Measurements from ENCODE around the gene LRRFIP1. TPM values are rescaled to one million over a fixed set of nuclear protein-coding genes. Genes with fewer than 3 reads are reported as not detected.

Gene LRRFIP1
- total and polyA plus RNA-seq, 9 of the 15 experiments (the other 6 are each of a cell fraction or from before 2014, with no cell fraction given): 13.1 to 45.2 (median 31.3) TPM

DNA sequence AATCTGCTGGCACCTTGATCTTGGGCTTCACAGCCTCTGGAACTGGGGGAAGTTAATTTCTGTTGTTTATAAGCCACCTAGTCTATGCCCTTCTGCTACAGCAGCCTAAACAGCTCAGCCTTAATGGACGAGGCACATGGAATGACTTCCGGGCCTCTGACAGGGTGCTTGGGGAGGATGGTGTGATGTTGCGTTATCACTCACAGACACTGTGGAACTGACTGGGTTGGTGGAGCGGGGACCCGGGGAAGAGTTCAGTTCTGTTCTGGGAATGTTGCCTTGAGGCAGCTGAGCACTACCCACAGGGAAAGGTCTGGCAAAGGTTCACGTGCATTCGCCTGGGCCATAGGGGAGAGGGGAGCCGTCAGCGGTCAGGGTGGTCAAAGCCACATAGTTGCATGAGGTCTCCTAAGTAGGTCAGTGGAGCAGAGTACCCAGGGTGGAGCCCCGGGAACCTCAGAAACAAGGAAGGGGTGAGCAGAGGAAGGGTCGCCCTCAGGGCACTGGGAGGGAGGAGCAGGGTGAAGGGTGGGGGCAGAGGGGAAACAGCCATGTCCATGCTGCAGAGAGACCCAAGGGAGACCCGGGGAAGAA is 36.2 kb downstream of the LRRFIP1 start:
- Histone ChIP-seq H3K9me3 (replicated peaks; ENCODE audit: control insufficient read depth, insufficient read depth, low read depth, low read length) (no peaks in the 10 kb centered on the region), H2AFZ (ENCODE audit: low read depth, low read length) (no peak overlapping the region), H3K79me2 (ENCODE audit: control insufficient read depth, insufficient read depth, low read length) (no peaks in the 10 kb centered on the region), H4K20me1 (replicated peaks; ENCODE audit: control insufficient read depth, insufficient read depth, low read length) (no peaks in the 10 kb centered on the region), H3K27me3 (ENCODE audit: control insufficient read depth in 2 of 2, insufficient read depth in 2 of 2, low read length in 2 of 2) (peaks cover 6 to 50% of the 10 kb centered on the region in 2 experiments; a peak in 3 of 5 replicates), H3K4me1 (replicated peaks in 1 of 2; ENCODE audit: control insufficient read depth in 2 of 2, insufficient read depth in 2 of 2, low read length in 2 of 2) (no peaks in the 10 kb centered on the region; a peak in 2 of 5 replicates), H3K36me3 (ENCODE audit: control insufficient read depth, insufficient read depth, low read length) (no peaks in the 10 kb centered on the region), H3K27ac (ENCODE audit: extremely low read depth, low read depth, low read length) (no peak overlapping the region), H3K9ac (ENCODE audit: insufficient read depth in 1 of 2, low read depth in 2 of 2, low read length in 2 of 2) (no peak overlapping the region), H3K4me2 (ENCODE audit: insufficient read depth, low read length) (no peak overlapping the region), H3K9me1 (ENCODE audit: control insufficient read depth, insufficient read depth, low read length) (no peaks in the 10 kb centered on the region), H3K4me3 (no peak overlapping the region)
- DNase-seq (ENCODE audit: extremely low read depth in 1 of 4, low spot score in 3 of 4): no peak
- ChIA-PET POLR2A (no interaction called here), CTCF (ENCODE audit: low intra/inter-chr PET ratio) (no interaction called here)
- BruUV-seq (replicated peaks): no TSS peak
- WGBS (ENCODE audit: insufficient coverage, low coverage, missing lambda C conversion rate): 7% methylated on average over 8 of the region's 12 CpGs
- in situ Hi-C loops (cut with MboI): no loop called here
- ATAC-seq: peak; percentile 51
- intact Hi-C loops (cut with micrococcal nuclease): no loop called here
- FAIRE-seq: no peak
- TF ChIP-seq TSC22D4 (tag; IDR thresholded peaks at IDR 0.05) (no peak), CGGBP1 (CRISPR knock-in tag; IDR thresholded peaks at IDR 0.05) (no peak), BRD4 (IDR thresholded peaks at IDR 0.05) (no peak), ZBTB5 (IDR thresholded peaks at IDR 0.05) (no peak), HNRNPH1 (optimal IDR thresholded peaks at IDR 0.05; ENCODE audit: low read depth, low read length) (no peak), KAT7 (CRISPR knock-in tag; IDR thresholded peaks at IDR 0.05; ENCODE audit: borderline replicate concordance) (no peak)
- TF ChIP-seq, protein P1, sequence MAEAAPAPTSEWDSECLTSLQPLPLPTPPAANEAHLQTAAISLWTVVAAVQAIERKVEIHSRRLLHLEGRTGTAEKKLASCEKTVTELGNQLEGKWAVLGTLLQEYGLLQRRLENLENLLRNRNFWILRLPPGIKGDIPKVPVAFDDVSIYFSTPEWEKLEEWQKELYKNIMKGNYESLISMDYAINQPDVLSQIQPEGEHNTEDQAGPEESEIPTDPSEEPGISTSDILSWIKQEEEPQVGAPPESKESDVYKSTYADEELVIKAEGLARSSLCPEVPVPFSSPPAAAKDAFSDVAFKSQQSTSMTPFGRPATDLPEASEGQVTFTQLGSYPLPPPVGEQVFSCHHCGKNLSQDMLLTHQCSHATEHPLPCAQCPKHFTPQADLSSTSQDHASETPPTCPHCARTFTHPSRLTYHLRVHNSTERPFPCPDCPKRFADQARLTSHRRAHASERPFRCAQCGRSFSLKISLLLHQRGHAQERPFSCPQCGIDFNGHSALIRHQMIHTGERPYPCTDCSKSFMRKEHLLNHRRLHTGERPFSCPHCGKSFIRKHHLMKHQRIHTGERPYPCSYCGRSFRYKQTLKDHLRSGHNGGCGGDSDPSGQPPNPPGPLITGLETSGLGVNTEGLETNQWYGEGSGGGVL (CRISPR knock-in tag; IDR thresholded peaks at IDR 0.05): no peak
- TF ChIP-seq, protein P2, sequence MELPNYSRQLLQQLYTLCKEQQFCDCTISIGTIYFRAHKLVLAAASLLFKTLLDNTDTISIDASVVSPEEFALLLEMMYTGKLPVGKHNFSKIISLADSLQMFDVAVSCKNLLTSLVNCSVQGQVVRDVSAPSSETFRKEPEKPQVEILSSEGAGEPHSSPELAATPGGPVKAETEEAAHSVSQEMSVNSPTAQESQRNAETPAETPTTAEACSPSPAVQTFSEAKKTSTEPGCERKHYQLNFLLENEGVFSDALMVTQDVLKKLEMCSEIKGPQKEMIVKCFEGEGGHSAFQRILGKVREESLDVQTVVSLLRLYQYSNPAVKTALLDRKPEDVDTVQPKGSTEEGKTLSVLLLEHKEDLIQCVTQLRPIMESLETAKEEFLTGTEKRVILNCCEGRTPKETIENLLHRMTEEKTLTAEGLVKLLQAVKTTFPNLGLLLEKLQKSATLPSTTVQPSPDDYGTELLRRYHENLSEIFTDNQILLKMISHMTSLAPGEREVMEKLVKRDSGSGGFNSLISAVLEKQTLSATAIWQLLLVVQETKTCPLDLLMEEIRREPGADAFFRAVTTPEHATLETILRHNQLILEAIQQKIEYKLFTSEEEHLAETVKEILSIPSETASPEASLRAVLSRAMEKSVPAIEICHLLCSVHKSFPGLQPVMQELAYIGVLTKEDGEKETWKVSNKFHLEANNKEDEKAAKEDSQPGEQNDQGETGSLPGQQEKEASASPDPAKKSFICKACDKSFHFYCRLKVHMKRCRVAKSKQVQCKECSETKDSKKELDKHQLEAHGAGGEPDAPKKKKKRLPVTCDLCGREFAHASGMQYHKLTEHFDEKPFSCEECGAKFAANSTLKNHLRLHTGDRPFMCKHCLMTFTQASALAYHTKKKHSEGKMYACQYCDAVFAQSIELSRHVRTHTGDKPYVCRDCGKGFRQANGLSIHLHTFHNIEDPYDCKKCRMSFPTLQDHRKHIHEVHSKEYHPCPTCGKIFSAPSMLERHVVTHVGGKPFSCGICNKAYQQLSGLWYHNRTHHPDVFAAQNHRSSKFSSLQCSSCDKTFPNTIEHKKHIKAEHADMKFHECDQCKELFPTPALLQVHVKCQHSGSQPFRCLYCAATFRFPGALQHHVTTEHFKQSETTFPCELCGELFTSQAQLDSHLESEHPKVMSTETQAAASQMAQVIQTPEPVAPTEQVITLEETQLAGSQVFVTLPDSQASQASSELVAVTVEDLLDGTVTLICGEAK (IDR thresholded peaks at IDR 0.05): no peak
- TF ChIP-seq, protein P2 (CRISPR knock-in tag; IDR thresholded peaks at IDR 0.05): no peak

Measured in K562 (cell line).